Large intestine (tissue), 3 donors: ENCODE measurements around the gene PKN2. TPM values are rescaled to one million over a fixed set of nuclear protein-coding genes. Genes with fewer than 3 reads are reported as not detected.
"Not testable (repeated sequence)": the region's sequence is repeated elsewhere in the genome, so short reads cannot be mapped to it uniquely, and the experiment has no call there.

Experiments
- DNase-seq, 2 donors: peaks; one replicate each; pipeline versions ENCODE4 v3.0.0 to v3.0.0-alpha.2; 2013
- H3K27ac ChIP-seq: one replicate; pipeline ENCODE4 v1.5.1; 2013; ENCODE audit warnings: low read length
- H3K27me3 ChIP-seq: 2 replicates; pipeline ENCODE4 v1.6.1; 2013; ENCODE audit warnings: low read length; ENCODE audit not compliant: control insufficient read depth, insufficient read depth
- H3K36me3 ChIP-seq: 2 replicates; pipeline ENCODE4 v1.6.1; 2013; ENCODE audit warnings: low read length; ENCODE audit not compliant: control insufficient read depth, insufficient read depth
- H3K4me1 ChIP-seq: one replicate; pipeline ENCODE4 v1.6.1; 2013; ENCODE audit warnings: low read length; ENCODE audit not compliant: control insufficient read depth, insufficient read depth
- H3K4me3 ChIP-seq: one replicate; pipeline ENCODE4 v1.5.1; 2013; ENCODE audit warnings: low read length
- H3K9me3 ChIP-seq: one replicate; pipeline ENCODE4 v1.6.1; 2013; ENCODE audit warnings: mild to moderate bottlenecking, low read depth, low read length, moderate library complexity; ENCODE audit not compliant: control insufficient read depth
- WGBS: methylation state at CpG from one replicate; pipeline ENCODE4 v1.1.5; 2013; ENCODE audit warnings: low lambda C conversion rate; ENCODE audit not compliant: insufficient coverage; 5-methylcytosine and 5-hydroxymethylcytosine counted together
- polyA plus RNA-seq: library from polyadenylated mRNA; unstranded; fragments of 120-200 nt; gene quantifications from one replicate; pipeline ENCODE4 v1.2.1, GENCODE V29; 2013

The PKN2 gene
- polyA plus RNA-seq, 1 donor: 56.0 TPM

- 92% methylated on average over 1 of the region's 5 CpGs for WGBS
- DNase-seq: no peak
- Histone ChIP-seq H3K4me3 (no peak overlapping the region), H3K27me3 (no peaks in the 10 kb centered on the region), H3K9me3 (no peaks in the 10 kb centered on the region), H3K4me1 (no peaks in the 10 kb centered on the region), H3K36me3 (peaks cover 15% of the 10 kb centered on the region), H3K27ac (no peak overlapping the region)
Observed at GRCh38 chr1:88876573-88877365, 192.7 kb downstream of the PKN2 start.

- H3K27me3 ChIP-seq: no peaks in the 10 kb centered on the region
- H3K36me3 ChIP-seq: peaks cover 18% of the 10 kb centered on the region
- no peaks in the 10 kb centered on the region for H3K4me1 ChIP-seq
- H3K9me3 ChIP-seq: no peaks in the 10 kb centered on the region
- no CpG with 5 or more reads among the region's 6 CpGs for WGBS
- no peak for DNase-seq
- no peak overlapping the region for H3K4me3 ChIP-seq
- no peak overlapping the region for H3K27ac ChIP-seq
Observed at GRCh38 chr1:88877382-88877825, 193.3 kb downstream of the PKN2 start.

GRCh38 chr1:88877911-88878310, 193.8 kb downstream of the PKN2 start:
- 89% methylated on average over 3 of the region's 9 CpGs for WGBS
- Histone ChIP-seq H3K9me3 (no peaks in the 10 kb centered on the region), H3K36me3 (peaks cover 18% of the 10 kb centered on the region), H3K27ac (no peak overlapping the region), H3K4me3 (no peak overlapping the region), H3K4me1 (no peaks in the 10 kb centered on the region), H3K27me3 (no peaks in the 10 kb centered on the region)
- DNase-seq: no peak

GRCh38 chr1:88878731-88879130, 194.7 kb downstream of the PKN2 start:
- no peaks in the 10 kb centered on the region for H3K9me3 ChIP-seq
- H3K4me1 ChIP-seq: no peaks in the 10 kb centered on the region
- peaks cover 21% of the 10 kb centered on the region for H3K36me3 ChIP-seq
- no peak overlapping the region for H3K27ac ChIP-seq
- 100% methylated on average over 1 of the region's 4 CpGs for WGBS
- no peak for DNase-seq
- no peaks in the 10 kb centered on the region for H3K27me3 ChIP-seq
- H3K4me3 ChIP-seq: no peak overlapping the region

- H3K36me3 ChIP-seq: peaks cover 29% of the 10 kb centered on the region
- DNase-seq, H3K27me3 ChIP-seq, H3K4me3 ChIP-seq, H3K9me3 ChIP-seq, H3K27ac ChIP-seq, H3K4me1 ChIP-seq: not testable (repeated sequence)
- WGBS: no CpG with 5 or more reads among the region's 8 CpGs
Observed at GRCh38 chr1:88880717-88881116, 196.6 kb downstream of the PKN2 start.

GRCh38 chr1:88883156-88883555, 199.1 kb downstream of the PKN2 start:
- no CpG with 5 or more reads among the region's 3 CpGs for WGBS
- no peaks in the 10 kb centered on the region for H3K9me3 ChIP-seq
- no peak for DNase-seq
- no peaks in the 10 kb centered on the region for H3K27me3 ChIP-seq
- H3K4me1 ChIP-seq: no peaks in the 10 kb centered on the region
- peaks cover 36% of the 10 kb centered on the region for H3K36me3 ChIP-seq
- H3K27ac ChIP-seq: no peak overlapping the region
- H3K4me3 ChIP-seq: no peak overlapping the region

Other genes with a start within 250 kb of the PKN2 start
- gene GTF2B, start 207.3 kb downstream of the PKN2 start, polyA plus RNA-seq: 34.2 TPM